ENCODE measurements around the gene MEGF6.

DNA sequence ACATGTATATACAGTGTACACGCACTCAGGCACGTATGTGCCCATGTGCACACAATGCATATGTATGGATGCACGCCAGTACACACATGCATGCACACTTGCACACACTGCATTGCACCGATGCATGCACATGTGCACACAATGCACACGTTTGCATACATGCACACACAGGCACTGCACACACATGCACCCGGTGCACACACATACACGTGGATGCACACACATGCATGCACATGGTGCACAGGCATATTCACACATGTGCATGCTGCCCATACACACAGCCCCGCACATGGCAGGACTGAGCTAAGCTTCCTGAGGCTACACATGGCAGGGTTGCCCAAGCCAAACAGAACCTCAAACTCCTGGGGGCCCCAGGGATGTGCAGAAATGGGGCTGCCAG lies 137.3 kb downstream of the MEGF6 start:
- TF ChIP-seq, protein P1, sequence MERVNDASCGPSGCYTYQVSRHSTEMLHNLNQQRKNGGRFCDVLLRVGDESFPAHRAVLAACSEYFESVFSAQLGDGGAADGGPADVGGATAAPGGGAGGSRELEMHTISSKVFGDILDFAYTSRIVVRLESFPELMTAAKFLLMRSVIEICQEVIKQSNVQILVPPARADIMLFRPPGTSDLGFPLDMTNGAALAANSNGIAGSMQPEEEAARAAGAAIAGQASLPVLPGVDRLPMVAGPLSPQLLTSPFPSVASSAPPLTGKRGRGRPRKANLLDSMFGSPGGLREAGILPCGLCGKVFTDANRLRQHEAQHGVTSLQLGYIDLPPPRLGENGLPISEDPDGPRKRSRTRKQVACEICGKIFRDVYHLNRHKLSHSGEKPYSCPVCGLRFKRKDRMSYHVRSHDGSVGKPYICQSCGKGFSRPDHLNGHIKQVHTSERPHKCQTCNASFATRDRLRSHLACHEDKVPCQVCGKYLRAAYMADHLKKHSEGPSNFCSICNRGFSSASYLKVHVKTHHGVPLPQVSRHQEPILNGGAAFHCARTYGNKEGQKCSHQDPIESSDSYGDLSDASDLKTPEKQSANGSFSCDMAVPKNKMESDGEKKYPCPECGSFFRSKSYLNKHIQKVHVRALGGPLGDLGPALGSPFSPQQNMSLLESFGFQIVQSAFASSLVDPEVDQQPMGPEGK (CRISPR knock-in tag; IDR thresholded peaks at IDR 0.05; ENCODE audit: borderline replicate concordance), result no peak
- TF ChIP-seq SETDB1 (IDR thresholded peaks at IDR 0.05; ENCODE audit: low read length) (no peak), CHCHD3 (CRISPR knock-in tag; IDR thresholded peaks at IDR 0.05) (no peak), ARID1B (IDR thresholded peaks at IDR 0.05) (no peak), EZH2 (IDR thresholded peaks at IDR 0.05; ENCODE audit: borderline replicate concordance, low read depth, low read length) (no peak), ZNF175 (CRISPR knock-in tag; IDR thresholded peaks at IDR 0.05; ENCODE audit: low read depth) (no peak), ZKSCAN1 (IDR thresholded peaks at IDR 0.05; ENCODE audit: low read depth, low read length) (no peak)
- TF ChIP-seq, protein P2, sequence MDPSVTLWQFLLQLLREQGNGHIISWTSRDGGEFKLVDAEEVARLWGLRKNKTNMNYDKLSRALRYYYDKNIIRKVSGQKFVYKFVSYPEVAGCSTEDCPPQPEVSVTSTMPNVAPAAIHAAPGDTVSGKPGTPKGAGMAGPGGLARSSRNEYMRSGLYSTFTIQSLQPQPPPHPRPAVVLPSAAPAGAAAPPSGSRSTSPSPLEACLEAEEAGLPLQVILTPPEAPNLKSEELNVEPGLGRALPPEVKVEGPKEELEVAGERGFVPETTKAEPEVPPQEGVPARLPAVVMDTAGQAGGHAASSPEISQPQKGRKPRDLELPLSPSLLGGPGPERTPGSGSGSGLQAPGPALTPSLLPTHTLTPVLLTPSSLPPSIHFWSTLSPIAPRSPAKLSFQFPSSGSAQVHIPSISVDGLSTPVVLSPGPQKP (CRISPR knock-in tag; IDR thresholded peaks at IDR 0.05), result no peak
- TF ChIP-seq, protein P3, sequence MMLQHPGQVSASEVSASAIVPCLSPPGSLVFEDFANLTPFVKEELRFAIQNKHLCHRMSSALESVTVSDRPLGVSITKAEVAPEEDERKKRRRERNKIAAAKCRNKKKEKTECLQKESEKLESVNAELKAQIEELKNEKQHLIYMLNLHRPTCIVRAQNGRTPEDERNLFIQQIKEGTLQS (IDR thresholded peaks at IDR 0.05), result no peak
- TF ChIP-seq, protein P3 (CRISPR knock-in tag; conservative IDR thresholded peaks at IDR 0.05), result no peak

Measured in K562 (cell line).